OCI-LY3 (cell line): Measurements from ENCODE around the gene KCNIP1.

Experiments
- H2AFZ ChIP-seq: fragments of 200-600, 300-600 bp; shearing (Covaris generic); 2 replicates; pipeline ENCODE4 v1.6.0; 2014; ENCODE audit warnings: antibody characterized with exemption, low read depth, low read length
- H3K27ac ChIP-seq: fragments of 200-600, 300-600 bp; sonication (generic); 2 replicates; pipeline ENCODE4 v1.5.1; 2014; ENCODE audit warnings: mild to moderate bottlenecking, low read length, moderate library complexity, mixed read lengths
- H3K27me3 ChIP-seq: fragments of 200-600, 300-600 bp; sonication (generic); 2 replicates; pipeline ENCODE4 v1.6.1; 2014; ENCODE audit warnings: low read depth, low read length, mixed read lengths
- H3K36me3 ChIP-seq: fragments of 200-600, 300-600 bp; sonication (generic); replicated peaks from 2 replicates; pipeline ENCODE3; 2014; ENCODE audit warnings: low read depth, low read length, mixed read lengths
- H3K4me1 ChIP-seq: fragments of 300-600, 200-600 bp; sonication (generic); 2 replicates; pipeline ENCODE4 v1.6.1; 2014; ENCODE audit warnings: low read length, mixed read lengths
- H3K4me2 ChIP-seq: fragments of 200-600, 300-600 bp; sonication (generic); 2 replicates; pipeline ENCODE4 v1.6.1; 2014; ENCODE audit warnings: low read length, mixed read lengths
- H3K4me3 ChIP-seq: fragments of 300-600, 200-600 bp; sonication (generic); 2 replicates; pipeline ENCODE4 v1.5.1; 2014; ENCODE audit warnings: antibody characterized with exemption, mild to moderate bottlenecking, low read length, moderate library complexity
- H3K79me2 ChIP-seq: fragments of 300-600, 200-600 bp; shearing (Covaris generic); 2 replicates; pipeline ENCODE4 v1.6.1; 2014; ENCODE audit warnings: mild to moderate bottlenecking, low read length, mixed read lengths
- H3K9ac ChIP-seq: fragments of 300-600, 200-600 bp; shearing (Covaris generic); 2 replicates; pipeline ENCODE4 v1.6.0; 2014; ENCODE audit warnings: mild to moderate bottlenecking, low read length, moderate library complexity
- H3K9me3 ChIP-seq: fragments of 200-600, 300-600 bp; shearing (Covaris generic); 2 replicates; pipeline ENCODE4 v1.6.1; 2014; ENCODE audit warnings: low read length, mixed read lengths; ENCODE audit not compliant: insufficient read depth
- H4K20me1 ChIP-seq: fragments of 200-600, 300-600 bp; sonication (generic); 2 replicates; pipeline ENCODE4 v1.6.1; 2016; ENCODE audit warnings: low read length, mixed read lengths; ENCODE audit not compliant: insufficient read depth
- EZH2phosphoT487 ChIP-seq: fragments of 200-600 bp; shearing (Covaris generic); IDR thresholded peaks from 2 replicates; pipeline ENCODE4 v1.6.1; 2018; ENCODE audit warnings: antibody characterized with exemption, mixed run types, low read depth
- TF ChIP-seq, protein P1 (sequence below): fragments of 200-600, 300-600 bp; sonication (generic); IDR thresholded peaks from 2 replicates; pipeline ENCODE4 v1.5.1; 2014; ENCODE audit warnings: antibody characterized with exemption, low read length, low read depth

KCNIP1 gene

GRCh38 chr5:170518277-170518676 is 14.5 kb downstream of the KCNIP1 start:
- Histone ChIP-seq H3K4me1 (peaks cover 8% of the 10 kb centered on the region), H3K27me3 (peaks cover 61% of the 10 kb centered on the region), H3K36me3 (no peaks in the 10 kb centered on the region), H2AFZ (no peak overlapping the region), H3K79me2 (no peaks in the 10 kb centered on the region), H3K9ac (no peak overlapping the region), H3K9me3 (no peaks in the 10 kb centered on the region), H3K4me2 (no peak overlapping the region), H3K4me3 (no peak overlapping the region), H3K27ac (no peak overlapping the region), H4K20me1 (no peaks in the 10 kb centered on the region)
- TF ChIP-seq EZH2phosphoT487: no peak
- TF ChIP-seq, protein P1, sequence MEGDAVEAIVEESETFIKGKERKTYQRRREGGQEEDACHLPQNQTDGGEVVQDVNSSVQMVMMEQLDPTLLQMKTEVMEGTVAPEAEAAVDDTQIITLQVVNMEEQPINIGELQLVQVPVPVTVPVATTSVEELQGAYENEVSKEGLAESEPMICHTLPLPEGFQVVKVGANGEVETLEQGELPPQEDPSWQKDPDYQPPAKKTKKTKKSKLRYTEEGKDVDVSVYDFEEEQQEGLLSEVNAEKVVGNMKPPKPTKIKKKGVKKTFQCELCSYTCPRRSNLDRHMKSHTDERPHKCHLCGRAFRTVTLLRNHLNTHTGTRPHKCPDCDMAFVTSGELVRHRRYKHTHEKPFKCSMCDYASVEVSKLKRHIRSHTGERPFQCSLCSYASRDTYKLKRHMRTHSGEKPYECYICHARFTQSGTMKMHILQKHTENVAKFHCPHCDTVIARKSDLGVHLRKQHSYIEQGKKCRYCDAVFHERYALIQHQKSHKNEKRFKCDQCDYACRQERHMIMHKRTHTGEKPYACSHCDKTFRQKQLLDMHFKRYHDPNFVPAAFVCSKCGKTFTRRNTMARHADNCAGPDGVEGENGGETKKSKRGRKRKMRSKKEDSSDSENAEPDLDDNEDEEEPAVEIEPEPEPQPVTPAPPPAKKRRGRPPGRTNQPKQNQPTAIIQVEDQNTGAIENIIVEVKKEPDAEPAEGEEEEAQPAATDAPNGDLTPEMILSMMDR: no peak

- H4K20me1 ChIP-seq: no peaks in the 10 kb centered on the region
- no peaks in the 10 kb centered on the region for H3K9me3 ChIP-seq
- no peaks in the 10 kb centered on the region for H3K4me1 ChIP-seq
- TF ChIP-seq, protein P1: no peak
- TF ChIP-seq EZH2phosphoT487: no peak
- H2AFZ ChIP-seq: no peak overlapping the region
- no peak overlapping the region for H3K4me3 ChIP-seq
- peaks cover 73% of the 10 kb centered on the region for H3K27me3 ChIP-seq
- H3K4me2 ChIP-seq: no peak overlapping the region
- no peak overlapping the region for H3K9ac ChIP-seq
- H3K36me3 ChIP-seq: no peaks in the 10 kb centered on the region
- no peaks in the 10 kb centered on the region for H3K79me2 ChIP-seq
- H3K27ac ChIP-seq: no peak overlapping the region
Observed at GRCh38 chr5:170519549-170519948, 15.7 kb downstream of the KCNIP1 start.

GRCh38 chr5:170520372-170520771 is 16.6 kb downstream of the KCNIP1 start:
- Histone ChIP-seq H3K9ac (no peak overlapping the region), H3K4me2 (no peak overlapping the region), H3K4me1 (no peaks in the 10 kb centered on the region), H3K27me3 (peaks cover 73% of the 10 kb centered on the region), H2AFZ (no peak overlapping the region), H3K36me3 (no peaks in the 10 kb centered on the region), H3K9me3 (no peaks in the 10 kb centered on the region), H3K79me2 (no peaks in the 10 kb centered on the region), H4K20me1 (no peaks in the 10 kb centered on the region), H3K4me3 (no peak overlapping the region), H3K27ac (no peak overlapping the region)
- TF ChIP-seq, protein P1: no peak
- no peak for TF ChIP-seq EZH2phosphoT487

DNA sequence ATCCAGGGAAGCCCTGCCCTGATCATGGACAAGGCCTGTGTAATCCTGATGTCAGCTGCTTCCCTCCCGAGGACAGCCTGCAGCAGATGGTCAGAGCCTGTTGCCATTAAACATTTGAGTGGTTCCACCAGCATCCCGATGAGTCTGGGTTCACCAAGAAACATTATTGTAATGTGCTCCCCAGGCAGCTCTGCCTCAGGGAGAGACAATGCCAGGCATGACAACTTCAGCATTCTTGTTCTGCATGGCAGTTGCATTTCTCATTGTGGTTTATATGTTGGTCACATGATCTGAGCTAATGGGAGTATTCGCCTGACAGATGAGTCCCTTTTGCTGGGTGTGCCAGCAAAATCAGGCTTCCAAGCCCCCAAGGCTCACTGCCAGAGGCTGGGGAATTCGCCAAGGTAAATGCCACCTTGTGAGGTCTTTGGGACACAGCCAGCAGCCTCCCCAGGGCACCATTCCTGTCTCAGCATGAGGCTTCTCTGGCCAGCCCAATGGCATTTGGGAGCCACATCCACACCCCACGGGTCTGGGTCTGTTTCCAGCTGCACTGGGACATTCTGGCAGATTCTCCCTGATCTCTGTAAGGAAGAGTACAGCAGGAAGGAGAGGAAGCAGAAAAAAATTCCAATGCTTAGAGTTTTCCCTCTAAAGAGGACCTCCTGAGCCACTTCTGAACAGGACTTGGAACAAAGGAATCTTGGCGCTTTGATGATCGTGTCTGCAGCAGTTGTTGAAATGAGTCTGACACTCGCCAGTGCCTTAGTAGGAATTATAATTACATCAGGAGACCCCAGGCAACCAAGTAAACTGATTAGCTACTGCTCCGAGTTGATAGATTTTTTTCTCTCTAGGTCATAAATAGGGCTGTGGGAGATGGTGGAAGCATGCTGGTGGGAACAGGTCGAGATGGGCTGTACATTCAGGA is 18.7 kb downstream of the KCNIP1 start:
- Histone ChIP-seq H2AFZ (no peak overlapping the region), H3K4me1 (no peaks in the 10 kb centered on the region), H3K79me2 (no peaks in the 10 kb centered on the region), H3K27ac (no peak overlapping the region), H3K36me3 (no peaks in the 10 kb centered on the region), H3K9me3 (no peaks in the 10 kb centered on the region), H3K27me3 (peaks cover 63% of the 10 kb centered on the region), H3K4me2 (no peak overlapping the region), H3K9ac (no peak overlapping the region), H3K4me3 (no peak overlapping the region), H4K20me1 (no peaks in the 10 kb centered on the region)
- TF ChIP-seq, protein P1: no peak
- TF ChIP-seq EZH2phosphoT487: no peak
